Erythroblast (primary cell): ENCODE measurements around the gene NFIB.

Experiments
- GATA1 ChIP-seq: IDR thresholded peaks from 2 replicates; pipeline ENCODE4 v1.6.1; 2011; ENCODE audit warnings: low read depth, mild to moderate bottlenecking, control low read depth, low read length, moderate library complexity
- POLR2A ChIP-seq: IDR thresholded peaks from 2 replicates; pipeline ENCODE4 v1.6.1; 2011; ENCODE audit warnings: mild to moderate bottlenecking, low read length

DNA sequence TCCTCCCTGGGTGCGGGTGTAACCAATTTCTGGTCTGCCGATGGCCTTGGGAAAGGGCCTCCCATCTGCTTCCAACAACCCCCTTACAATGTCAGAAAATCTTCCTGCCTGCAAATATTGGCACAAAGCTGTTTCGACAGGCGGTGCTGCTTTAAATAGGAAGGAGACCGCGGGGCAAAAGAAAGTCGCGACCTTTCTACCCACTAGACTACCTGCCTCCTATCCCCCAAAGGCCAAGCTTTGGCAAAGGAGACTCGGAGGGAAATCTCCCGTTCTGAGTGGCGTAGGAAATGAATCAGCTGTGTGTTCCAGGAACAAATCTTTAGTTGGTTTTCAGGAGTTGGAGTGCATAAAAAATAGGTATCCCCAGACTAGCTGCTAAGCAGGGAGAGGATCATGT, 36.8 kb upstream of the NFIB start:
- TF ChIP-seq POLR2A (no peak), GATA1 (no peak)
